Mononuclear cell (primary cell): ENCODE measurements around the gene MAPRE2. TPM values are rescaled to one million over a fixed set of nuclear protein-coding genes. Genes with fewer than 3 reads are reported as not detected.

ENCODE experiments used
- H3K27me3 ChIP-seq: 2 replicates; pipeline ENCODE4 v1.6.0; 2011; ENCODE audit warnings: low read length, control low read depth; ENCODE audit not compliant: insufficient read depth
- H3K4me1 ChIP-seq: 2 replicates; pipeline ENCODE4 v1.5.1; 2011; ENCODE audit warnings: mild to moderate bottlenecking, low read length, control low read depth; ENCODE audit not compliant: insufficient read depth
- H3K4me3 ChIP-seq: 2 replicates; pipeline ENCODE4 v1.5.1; 2011; ENCODE audit warnings: mild to moderate bottlenecking, low read length, moderate library complexity
- H3K9me3 ChIP-seq: 2 replicates; pipeline ENCODE4 v1.5.1; 2011; ENCODE audit warnings: low read depth, mild to moderate bottlenecking, control low read depth, low read length
- total RNA-seq: library from RNA; depleted of rRNA; stranded (reverse); fragments of >200 nt; gene quantifications from one replicate; pipeline ENCODE4 v1.2.3, GENCODE V29; 2012

The MAPRE2 gene
- total RNA-seq, 1 donor = 87.4 TPM

DNA sequence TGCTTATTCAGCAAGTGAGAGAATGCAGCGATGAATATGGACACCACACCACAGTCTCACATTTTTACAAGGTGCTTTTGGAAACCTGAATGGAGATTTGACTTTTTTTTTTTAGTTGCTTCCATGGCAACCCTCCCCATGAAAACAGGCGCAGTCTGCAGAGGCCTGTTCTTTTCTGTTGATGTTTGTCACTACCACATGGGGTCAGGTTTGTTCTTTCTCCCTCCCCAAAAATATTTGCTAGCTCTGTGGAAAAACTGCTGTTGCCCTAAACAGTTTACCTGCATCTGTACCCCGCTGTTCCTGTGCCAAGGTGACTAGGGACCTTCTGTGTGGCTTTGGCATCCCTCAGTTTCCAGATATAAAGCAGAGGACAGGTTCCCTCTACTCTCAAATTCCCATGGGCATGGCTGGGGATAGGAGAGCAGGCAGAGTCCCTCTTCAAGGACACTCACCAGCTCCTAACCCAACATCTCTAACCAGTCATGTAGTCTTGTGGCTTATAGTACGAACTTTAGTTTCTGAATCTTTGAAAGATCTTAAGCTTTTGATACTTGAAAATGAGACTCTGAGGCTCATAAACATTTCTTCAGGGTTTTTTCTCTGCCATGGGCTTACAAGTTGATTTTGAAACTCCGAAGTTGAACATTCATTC lies 14.7 kb upstream of the MAPRE2 start:
- Histone ChIP-seq H3K27me3 (no peaks in the 10 kb centered on the region), H3K4me1 (peaks cover 21% of the 10 kb centered on the region), H3K9me3 (no peaks in the 10 kb centered on the region), H3K4me3 (no peak overlapping the region)

DNA sequence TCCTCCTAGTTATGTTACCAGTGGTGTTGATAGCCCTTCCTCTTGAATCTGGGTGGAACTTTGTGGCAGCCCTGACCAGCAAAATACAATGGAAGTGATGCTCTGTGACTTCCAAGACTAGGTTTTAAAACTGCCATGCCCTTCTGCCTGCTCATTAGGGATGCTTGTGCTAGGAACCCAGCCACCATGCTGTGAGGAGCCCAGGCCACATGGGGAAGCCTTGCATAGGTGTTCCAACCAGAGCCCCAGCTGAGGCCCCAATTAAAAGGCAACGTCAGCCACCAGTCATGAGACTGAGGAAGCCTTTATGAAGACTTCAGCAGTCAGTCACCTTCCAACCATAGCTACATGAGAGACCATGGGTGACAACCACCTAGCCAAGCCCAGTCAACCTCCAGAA lies 14.0 kb upstream of the MAPRE2 start:
- H3K9me3 ChIP-seq = no peaks in the 10 kb centered on the region
- no peaks in the 10 kb centered on the region for H3K27me3 ChIP-seq
- peaks cover 26% of the 10 kb centered on the region for H3K4me1 ChIP-seq
- no peak overlapping the region for H3K4me3 ChIP-seq

DNA sequence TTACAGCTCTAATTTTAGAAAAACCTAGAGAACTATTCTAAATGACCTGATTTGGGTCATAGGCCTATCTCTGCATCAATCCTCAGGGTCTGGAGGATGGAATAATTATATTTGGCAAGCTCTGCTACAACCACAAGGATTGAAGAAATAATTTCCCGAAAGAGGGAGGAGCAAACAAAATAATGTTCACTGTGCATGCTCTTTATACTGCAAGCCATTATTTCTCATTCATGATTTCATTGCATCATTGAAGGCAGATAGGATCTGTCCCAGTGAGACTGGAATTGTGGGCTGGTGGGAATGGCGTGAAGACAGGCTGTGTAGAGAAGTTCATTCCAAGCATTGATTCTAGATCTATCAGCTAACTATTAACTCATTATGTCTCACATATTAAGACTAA lies 12.7 kb upstream of the MAPRE2 start:
- no peaks in the 10 kb centered on the region for H3K27me3 ChIP-seq
- no peaks in the 10 kb centered on the region for H3K9me3 ChIP-seq
- no peak overlapping the region for H3K4me3 ChIP-seq
- H3K4me1 ChIP-seq = peaks cover 32% of the 10 kb centered on the region

DNA sequence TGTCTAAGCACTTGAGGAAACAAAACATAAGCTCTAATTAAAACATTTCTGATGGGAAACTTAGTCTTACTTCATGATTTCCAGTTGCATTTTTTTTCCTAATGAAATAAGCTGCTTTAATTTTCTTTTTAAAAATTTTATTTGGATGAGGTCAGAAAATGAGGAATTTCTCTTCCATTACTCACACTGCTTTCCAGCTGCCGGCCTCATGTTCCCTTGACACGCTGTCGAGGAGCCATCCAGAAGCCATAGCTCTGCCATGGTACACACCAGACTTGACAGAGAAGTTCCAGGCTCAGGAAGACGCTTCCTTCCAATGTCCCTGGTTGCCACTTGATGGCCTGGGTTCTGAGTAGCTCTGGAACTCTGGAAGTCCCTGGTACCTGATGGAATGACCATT lies 12.1 kb upstream of the MAPRE2 start:
- Histone ChIP-seq H3K27me3 (no peaks in the 10 kb centered on the region), H3K4me1 (peaks cover 32% of the 10 kb centered on the region), H3K4me3 (no peak overlapping the region), H3K9me3 (no peaks in the 10 kb centered on the region)

- peaks cover 32% of the 10 kb centered on the region for H3K4me1 ChIP-seq
- no peaks in the 10 kb centered on the region for H3K27me3 ChIP-seq
- H3K9me3 ChIP-seq = no peaks in the 10 kb centered on the region
- peak overlapping the region; percentile 29 for H3K4me3 ChIP-seq
Observed at GRCh38 chr18:35029770-35030169, 11.4 kb upstream of the MAPRE2 start.

GRCh38 chr18:35030277-35030989 lies 10.8 kb upstream of the MAPRE2 start:
- H3K4me3 ChIP-seq = peak overlapping the region; percentile 29
- H3K4me1 ChIP-seq = peaks cover 32% of the 10 kb centered on the region
- no peaks in the 10 kb centered on the region for H3K27me3 ChIP-seq
- H3K9me3 ChIP-seq = no peaks in the 10 kb centered on the region

- Histone ChIP-seq H3K4me1 (peaks cover 29% of the 10 kb centered on the region), H3K4me3 (no peak overlapping the region), H3K27me3 (no peaks in the 10 kb centered on the region), H3K9me3 (no peaks in the 10 kb centered on the region)
Observed at GRCh38 chr18:35032113-35032512, 9.1 kb upstream of the MAPRE2 start.

DNA sequence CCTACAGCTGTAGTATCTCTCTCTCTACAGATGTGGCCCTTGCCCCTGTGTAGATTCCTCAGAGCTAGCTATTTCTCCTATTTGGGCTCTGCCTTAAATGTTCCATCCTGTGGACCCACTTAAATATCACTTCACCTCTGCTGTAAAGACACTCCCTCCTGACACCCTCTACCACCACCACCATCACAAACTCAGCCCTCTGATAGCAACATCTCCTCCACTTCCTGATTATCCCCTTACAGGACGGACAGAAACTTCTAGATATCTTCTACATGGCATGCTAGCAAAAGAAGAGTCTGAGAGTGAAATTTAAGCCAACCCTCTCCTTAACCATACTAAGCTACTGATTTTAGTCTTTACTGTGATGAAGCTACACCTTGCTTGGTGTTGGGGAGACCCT lies 3.2 kb upstream of the MAPRE2 start:
- Histone ChIP-seq H3K4me3 (no peak overlapping the region), H3K27me3 (no peaks in the 10 kb centered on the region), H3K4me1 (peaks cover 54% of the 10 kb centered on the region), H3K9me3 (no peaks in the 10 kb centered on the region)

DNA sequence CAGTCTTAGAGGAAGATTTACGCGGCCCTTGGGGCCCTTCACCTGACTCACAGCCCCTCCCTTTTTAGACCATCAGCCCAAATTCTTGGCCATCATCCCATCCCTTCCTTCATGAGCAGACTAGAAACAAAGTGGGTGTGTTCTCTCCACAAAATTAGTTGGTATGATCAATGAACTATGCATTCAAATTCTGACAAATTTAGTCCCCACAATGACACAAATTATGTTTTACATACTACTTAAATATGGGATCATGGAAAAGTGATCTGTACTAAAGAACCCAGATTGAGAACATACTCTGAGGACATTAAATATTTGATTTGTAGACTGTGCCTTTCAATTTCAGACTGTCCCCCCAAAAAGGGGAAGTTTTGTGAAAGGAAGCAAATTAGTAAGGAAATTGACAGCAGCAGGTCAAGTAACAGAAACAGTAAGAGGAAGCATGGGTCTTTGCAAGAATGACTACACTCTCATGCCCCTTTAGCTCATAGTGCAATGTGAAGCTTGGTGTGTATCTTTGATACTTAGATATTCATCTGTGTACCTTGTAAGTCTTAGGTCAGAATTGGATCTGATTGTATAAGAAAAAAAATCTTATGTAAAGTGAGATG lies 2.2 kb upstream of the MAPRE2 start:
- Histone ChIP-seq H3K4me3 (no peak overlapping the region), H3K27me3 (no peaks in the 10 kb centered on the region), H3K4me1 (peaks cover 63% of the 10 kb centered on the region)

DNA sequence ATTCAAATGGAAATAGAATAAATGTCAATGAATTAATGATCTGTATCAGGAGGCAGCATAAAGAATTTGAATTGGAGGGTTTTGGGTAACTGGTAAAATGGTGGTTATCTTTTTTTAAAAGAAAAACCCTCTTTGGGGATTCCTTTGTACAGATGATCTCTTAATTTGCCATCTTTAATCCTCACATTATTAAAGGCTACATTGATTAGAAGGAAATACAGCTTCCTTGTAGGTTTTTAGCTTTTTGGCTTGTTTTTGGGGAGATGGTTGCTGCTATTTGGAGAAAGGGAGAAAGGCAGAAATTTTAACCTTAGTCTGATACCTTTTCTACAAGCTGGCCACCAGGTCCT lies 600 bp upstream of the MAPRE2 start:
- Histone ChIP-seq H3K9me3 (no peaks in the 10 kb centered on the region), H3K4me1 (peaks cover 79% of the 10 kb centered on the region), H3K27me3 (no peaks in the 10 kb centered on the region), H3K4me3 (peak overlapping the region; percentile 96)

More for the DNA sequence above, 2.2 kb upstream of the MAPRE2 start:
- no peaks in the 10 kb centered on the region for H3K9me3 ChIP-seq

GRCh38 chr18:35041815-35042387 lies 688 bp downstream of the MAPRE2 start:
- Histone ChIP-seq H3K27me3 (no peaks in the 10 kb centered on the region), H3K4me3 (peak overlapping the region; percentile 96), H3K9me3 (no peaks in the 10 kb centered on the region), H3K4me1 (peaks cover 92% of the 10 kb centered on the region)

- peak overlapping the region; percentile 96 for H3K4me3 ChIP-seq
- no peaks in the 10 kb centered on the region for H3K9me3 ChIP-seq
- peaks cover 90% of the 10 kb centered on the region for H3K4me1 ChIP-seq
- no peaks in the 10 kb centered on the region for H3K27me3 ChIP-seq
Observed at GRCh38 chr18:35042389-35043071, 1.3 kb downstream of the MAPRE2 start.

DNA sequence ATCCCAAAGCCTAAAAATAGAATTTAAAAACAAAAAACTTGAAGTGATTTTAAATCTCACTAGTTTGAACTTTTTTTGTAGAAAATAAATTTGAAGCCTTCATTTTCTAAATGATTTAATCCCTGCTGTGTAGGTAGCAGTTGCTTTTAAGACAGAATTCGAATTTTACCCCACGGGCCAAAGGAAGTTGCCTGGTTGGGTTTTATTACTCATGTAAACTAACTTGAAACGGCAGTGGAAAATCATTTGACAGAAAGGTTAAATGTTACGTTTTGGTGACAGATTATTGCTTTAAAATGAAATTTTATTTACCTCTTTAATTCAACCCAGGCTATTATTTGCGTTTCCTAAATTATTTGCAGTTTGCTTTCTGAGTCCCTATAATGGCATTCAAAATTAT lies 2.0 kb downstream of the MAPRE2 start:
- Histone ChIP-seq H3K4me3 (no peak overlapping the region), H3K27me3 (no peaks in the 10 kb centered on the region), H3K4me1 (peaks cover 88% of the 10 kb centered on the region), H3K9me3 (no peaks in the 10 kb centered on the region)

GRCh38 chr18:35045121-35045520 lies 3.9 kb downstream of the MAPRE2 start:
- peaks cover 79% of the 10 kb centered on the region for H3K4me1 ChIP-seq
- H3K9me3 ChIP-seq = no peaks in the 10 kb centered on the region
- H3K27me3 ChIP-seq = no peaks in the 10 kb centered on the region
- H3K4me3 ChIP-seq = no peak overlapping the region

- Histone ChIP-seq H3K27me3 (no peaks in the 10 kb centered on the region), H3K4me1 (peaks cover 79% of the 10 kb centered on the region), H3K9me3 (no peaks in the 10 kb centered on the region), H3K4me3 (no peak overlapping the region)
Observed at GRCh38 chr18:35045806-35046205, 4.6 kb downstream of the MAPRE2 start.
